GM21390 (cell line): ENCODE data around the gene HIP1.
"Not testable (repeated sequence)": the region's sequence is repeated elsewhere in the genome, so short reads cannot be mapped to it uniquely, and the experiment has no call there.

Experiments used
- ATAC-seq: cut with Tn5 transposase; IDR thresholded peaks from one replicate; pipeline ENCODE4 v1.9.1; 2021; ENCODE audit not compliant: unreplicated experiment

The HIP1 gene

DNA sequence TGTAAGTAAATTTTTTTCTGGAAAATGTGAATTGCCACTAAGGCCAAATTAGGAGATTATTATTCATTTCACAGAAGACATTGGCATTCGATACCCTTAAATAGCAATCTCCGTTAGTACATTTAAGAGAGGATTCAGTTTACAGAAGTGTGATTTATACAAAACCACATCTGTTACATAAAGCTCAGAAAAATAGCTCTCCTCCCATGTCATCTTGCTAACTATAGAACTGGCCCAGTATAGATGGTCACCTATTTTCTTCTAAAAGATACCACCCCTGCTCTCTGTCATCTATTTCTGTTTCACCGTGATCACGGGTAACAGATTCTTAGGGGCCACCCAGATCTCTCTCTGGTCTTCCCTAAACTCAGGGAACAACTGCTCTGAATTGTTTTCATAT lies 119.1 kb downstream of the HIP1 start:
- no peak for ATAC-seq

GRCh38 chr7:75617634-75618234 lies 121.0 kb downstream of the HIP1 start:
- no peak for ATAC-seq

DNA sequence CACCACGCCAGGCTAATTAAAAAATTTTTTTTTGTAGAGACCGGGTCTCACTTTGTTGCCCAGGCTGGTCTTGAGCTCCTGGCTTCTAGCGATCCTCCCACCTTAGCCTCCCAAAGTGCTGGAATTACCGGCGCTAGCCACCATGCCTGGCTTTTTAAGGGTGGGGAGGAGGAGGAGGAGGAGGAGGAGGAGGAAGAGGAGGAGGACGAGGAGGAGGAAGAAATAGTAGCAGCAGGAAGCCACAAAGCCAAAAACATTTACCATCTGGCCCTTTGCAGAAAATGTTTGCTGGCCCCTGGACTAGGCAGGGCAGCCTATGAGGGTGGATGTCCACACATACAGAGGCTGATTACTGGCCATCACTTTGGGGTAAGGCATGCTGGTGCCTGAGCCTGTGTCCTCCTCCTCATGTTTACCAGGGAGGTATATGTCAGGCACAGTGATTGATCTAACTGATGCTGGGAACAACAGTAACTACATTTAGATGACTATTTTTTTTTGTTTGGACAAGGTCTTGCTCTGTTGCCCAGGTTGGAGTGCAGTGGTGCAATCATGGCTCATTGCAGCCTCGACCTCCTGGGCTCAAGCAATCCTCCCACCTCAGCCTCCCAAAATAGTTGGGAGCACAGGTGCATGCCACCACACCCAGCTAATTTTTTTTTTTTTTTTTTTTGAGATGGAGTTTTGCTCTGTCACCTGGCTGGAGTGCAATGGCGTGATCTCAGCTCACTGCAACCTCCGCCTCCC lies 122.1 kb downstream of the HIP1 start:
- no peak for ATAC-seq

GRCh38 chr7:75614401-75614800 lies 124.3 kb downstream of the HIP1 start:
- no peak for ATAC-seq

- ATAC-seq: no peak
These were observed 125.4 kb downstream of the HIP1 start for GRCh38 chr7:75613351-75613750.

DNA sequence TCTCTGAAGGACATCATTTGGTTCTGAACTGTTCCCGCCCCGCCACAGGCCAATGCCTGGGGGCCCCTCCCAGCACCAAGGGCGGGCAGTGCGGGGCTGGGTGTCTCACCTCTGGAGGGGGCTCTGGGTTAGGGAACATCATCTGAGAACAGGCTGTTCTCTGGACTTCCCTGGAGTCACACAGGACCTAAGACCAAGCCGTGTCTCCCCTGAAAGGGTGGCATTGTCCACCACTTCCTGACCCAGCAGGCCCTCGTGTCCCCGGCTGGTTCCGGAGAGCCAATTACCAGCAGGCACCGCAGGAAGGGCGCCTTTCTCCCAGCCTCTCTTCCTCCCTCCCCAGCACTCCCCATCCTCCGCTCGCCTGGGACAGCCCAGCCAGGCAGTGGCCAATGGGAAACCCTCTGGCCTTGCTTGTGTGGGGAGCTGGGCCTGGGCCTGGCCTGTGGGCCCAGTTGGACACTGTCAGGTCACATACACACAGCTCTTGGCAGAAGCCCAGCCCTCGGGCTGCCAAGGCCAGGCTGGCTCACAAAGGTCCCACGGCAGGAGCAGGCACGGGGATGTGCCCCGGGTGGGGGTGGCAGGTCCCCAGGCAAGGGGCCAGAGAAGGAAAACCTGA lies 127.1 kb downstream of the HIP1 start:
- ATAC-seq: no peak

GRCh38 chr7:75609416-75609815 lies 129.3 kb downstream of the HIP1 start:
- not testable (repeated sequence) for ATAC-seq

- no peak for ATAC-seq
These were observed 130.2 kb downstream of the HIP1 start for GRCh38 chr7:75608451-75609122.

GRCh38 chr7:75604408-75604807 lies 134.3 kb downstream of the HIP1 start:
- ATAC-seq: no peak

DNA sequence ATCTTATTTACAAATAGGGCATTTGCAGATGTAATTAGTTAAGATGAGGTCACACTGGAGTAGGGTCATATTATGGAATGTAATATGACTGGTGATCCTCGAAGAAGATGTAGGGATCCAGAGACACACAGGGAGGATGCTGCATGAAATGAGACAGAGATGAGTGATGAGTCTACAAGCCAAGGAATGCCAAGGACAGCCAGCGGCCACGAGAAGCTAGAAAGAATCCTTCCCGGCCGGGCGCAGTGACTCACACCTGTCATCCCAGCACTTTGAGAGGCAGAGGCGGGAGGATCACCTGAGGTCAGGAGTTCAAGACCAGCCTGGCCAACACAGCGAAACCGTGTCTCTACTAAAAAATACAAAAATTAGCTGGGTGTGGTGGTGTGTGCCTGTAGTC lies 135.9 kb downstream of the HIP1 start:
- ATAC-seq: not testable (repeated sequence)

DNA sequence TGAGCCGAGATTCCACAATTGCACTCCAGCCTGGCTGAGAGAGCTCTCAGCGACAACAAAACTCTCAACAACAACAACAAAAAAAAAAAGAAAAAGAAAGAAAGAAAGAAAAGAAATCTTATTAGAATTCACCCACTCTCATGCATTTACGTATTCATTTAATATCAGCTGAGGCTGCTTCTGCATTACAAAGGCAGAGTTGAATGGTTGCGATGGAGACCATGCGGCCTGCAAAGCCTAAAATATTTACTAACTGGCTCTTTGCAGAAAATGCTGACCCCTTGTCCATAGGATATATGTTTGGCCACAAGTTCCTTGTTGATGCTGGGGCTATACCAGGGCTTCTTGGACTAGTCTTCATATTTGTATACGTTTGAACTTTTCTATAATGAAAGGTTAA lies 137.2 kb downstream of the HIP1 start:
- ATAC-seq: no peak

DNA sequence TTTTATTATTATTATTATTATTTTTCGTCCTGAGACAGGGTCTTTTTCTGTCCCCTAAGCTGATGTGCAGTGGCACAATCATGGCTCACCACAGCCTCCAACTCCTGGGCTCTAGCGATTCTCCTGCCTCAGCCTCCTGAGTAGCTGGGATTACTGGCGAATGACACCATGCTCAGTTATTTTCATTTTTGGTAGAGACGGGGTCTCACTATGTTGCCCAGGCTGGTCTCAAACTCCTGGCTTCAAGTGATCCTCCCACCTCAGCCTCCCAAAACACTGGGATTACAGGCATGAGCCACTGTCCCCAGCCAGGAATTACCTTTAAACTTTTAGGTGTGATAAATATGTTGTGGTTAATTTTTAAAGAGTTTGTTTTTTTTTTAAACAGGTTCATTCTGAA lies 138.0 kb downstream of the HIP1 start:
- ATAC-seq: not testable (repeated sequence)

DNA sequence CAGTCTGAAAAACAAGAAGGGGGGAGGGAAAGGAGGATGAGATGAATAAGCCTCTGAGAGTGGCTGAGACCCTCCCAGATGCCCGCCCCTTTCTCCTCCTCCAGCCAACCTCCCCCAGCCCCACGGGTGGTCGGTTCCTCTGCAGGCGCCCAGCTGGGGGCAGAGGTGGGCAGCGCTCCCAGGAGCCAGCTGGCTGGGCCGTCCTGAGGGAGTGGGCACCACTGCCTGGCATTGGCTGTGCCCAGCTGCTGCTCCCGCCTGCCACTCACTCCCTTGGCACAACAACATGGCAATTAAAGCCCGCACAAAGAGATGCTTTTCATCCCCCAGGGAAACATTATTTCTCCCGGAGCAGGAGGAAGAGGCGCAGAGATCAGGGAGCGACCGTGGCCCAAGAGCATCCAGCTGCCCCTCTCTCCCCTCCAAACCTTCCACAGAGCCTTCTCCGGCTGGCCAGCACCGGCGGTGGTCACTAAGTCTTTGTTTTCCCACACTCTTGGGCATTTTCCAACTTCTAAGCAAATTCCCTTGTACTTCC lies 139.4 kb downstream of the HIP1 start:
- ATAC-seq: no peak

- no peak for ATAC-seq
These were observed 141.8 kb downstream of the HIP1 start for GRCh38 chr7:75596727-75597614.

GRCh38 chr7:75595766-75596165 lies 143.0 kb downstream of the HIP1 start:
- ATAC-seq: no peak

DNA sequence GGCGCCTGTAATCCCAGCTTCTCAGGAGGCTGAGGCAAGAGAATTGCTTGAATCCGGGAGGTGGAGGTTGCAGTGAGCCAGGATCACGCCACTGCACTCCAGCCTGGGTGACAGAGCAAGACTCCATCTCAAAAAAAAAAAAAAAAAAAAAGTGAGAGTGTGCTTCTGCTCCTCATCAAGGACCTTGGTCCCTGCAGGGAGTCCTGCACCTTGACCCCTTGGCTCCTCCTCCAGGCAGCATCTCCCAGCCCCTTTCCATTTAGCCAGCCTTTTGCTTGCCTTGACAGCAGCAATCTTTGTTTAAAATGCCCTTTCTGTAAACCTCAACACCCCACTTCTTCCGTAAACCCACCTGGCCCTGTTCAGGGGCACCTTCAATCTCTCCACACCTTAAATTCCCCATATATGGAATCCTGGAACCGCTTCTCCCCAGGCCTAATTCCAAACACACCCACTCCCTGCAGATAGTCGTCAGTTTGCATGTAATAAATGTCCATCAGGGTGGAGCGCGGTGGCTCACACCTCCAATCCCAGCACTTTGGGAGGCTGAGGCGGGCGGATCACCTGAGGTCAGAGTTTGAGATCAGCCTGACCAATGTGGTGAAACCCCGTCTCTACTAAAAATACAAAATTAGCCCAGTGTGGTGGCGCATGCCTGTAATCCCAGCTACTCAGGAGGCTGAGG lies 145.1 kb downstream of the HIP1 start:
- not testable (repeated sequence) for ATAC-seq

- no peak for ATAC-seq
These were observed 147.1 kb downstream of the HIP1 start for GRCh38 chr7:75591467-75592255.

- no peak for ATAC-seq
These were observed 148.3 kb downstream of the HIP1 start for GRCh38 chr7:75590373-75591005.

DNA sequence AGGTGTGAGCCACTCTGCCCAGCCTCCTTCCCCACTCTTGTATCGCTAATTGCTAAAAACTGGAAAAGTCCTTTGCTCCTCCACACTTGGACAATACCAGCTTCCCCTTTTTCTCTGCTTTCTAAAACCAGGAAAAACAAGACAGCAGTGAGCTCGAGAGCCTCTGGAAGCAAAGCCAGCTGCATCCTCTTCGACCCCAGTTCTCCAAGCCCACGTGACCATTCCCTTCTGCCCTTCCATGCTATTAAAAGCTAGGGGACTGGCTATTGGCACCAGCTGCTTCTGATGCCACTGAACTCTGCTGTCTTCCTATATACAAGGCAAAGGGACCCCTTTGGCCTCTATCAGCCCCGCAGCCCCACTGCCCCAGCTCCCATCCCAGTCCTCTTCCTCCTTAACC lies 154.4 kb downstream of the HIP1 start:
- no peak for ATAC-seq
